ENCODE measurements around the gene ADARB2. TPM values are rescaled to one million over a fixed set of nuclear protein-coding genes. Genes with fewer than 3 reads are reported as not detected.

Gene ADARB2
- total and polyA plus RNA-seq, 4 donors: 0.55 to 0.70 (median 0.59) TPM; not detected in 1

DNA sequence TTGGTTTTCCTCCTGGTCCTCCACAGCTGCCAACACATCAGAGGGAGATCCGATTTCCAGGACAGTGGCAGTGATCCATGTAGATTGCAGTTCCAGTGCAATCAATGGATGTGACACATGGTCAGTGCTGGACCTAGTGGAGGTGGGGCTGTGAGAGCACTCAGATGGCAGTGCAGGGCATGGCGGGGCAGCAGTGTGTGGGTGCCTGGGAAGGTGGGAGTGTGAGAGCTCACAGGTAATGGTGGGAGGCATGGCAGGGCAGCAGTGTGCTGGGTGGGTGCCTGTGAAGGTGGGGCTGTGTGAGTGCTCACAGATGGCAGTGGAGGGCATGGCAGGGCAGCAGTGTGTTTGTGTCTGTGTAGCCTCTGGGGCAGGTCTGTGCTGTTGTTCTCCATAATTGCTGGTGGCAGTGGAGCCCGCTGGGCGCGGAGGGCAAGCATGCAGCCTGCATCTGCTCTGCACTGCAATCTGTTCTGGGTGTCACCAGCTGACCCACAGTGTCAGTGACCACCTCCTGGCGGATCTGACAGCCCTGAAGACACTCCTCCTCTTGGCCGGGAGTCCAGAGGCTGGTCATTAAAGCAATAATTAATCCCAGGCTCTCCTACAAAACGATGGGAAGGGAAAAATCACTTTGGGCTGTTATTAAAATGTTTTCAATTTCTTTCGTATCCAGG lies 8.6 kb upstream of the ADARB2 start:
- 60% methylated on average over 9 of the region's 9 CpGs for WGBS
- Histone ChIP-seq H3K4me1 (ENCODE audit: control insufficient read depth in 4 of 4, insufficient read depth in 4 of 4, low read length in 3 of 4) (no peaks in the 10 kb centered on the region), H3K27ac (ENCODE audit: low read depth in 1 of 2, low read length in 2 of 2) (no peak overlapping the region), H3K9ac (ENCODE audit: low read depth in 1 of 2, low read length in 2 of 2) (no peak overlapping the region), H3K9me3 (ENCODE audit: control insufficient read depth in 4 of 4, low read length in 3 of 4) (peaks cover 0 to 8% (median 5%) of the 10 kb centered on the region in 4 donors), H3K4me3 (ENCODE audit: low read depth in 1 of 3, low read length in 3 of 3) (no peak overlapping the region), H3K36me3 (ENCODE audit: control insufficient read depth in 4 of 4, insufficient read depth in 3 of 4, low read depth in 1 of 4, low read length in 3 of 4) (no peaks in the 10 kb centered on the region), H3K27me3 (ENCODE audit: control insufficient read depth in 4 of 4, insufficient read depth in 4 of 4, low read length in 3 of 4) (peaks cover 0 to 4% (median 2%) of the 10 kb centered on the region in 4 donors)
- TF ChIP-seq HNF4A (conservative IDR thresholded peaks at IDR 0.05) (no peak), FOXA1 (IDR thresholded peaks at IDR 0.05) (no peak), HNF4G (IDR thresholded peaks at IDR 0.05) (no peak), YY1 (IDR thresholded peaks at IDR 0.05) (no peak), RXRA (IDR thresholded peaks at IDR 0.05) (no peak), ATF3 (IDR thresholded peaks at IDR 0.05) (no peak), JUND (IDR thresholded peaks at IDR 0.05) (no peak), NR2F2 (IDR thresholded peaks at IDR 0.05) (no peak), FOXA2 (IDR thresholded peaks at IDR 0.05) (no peak), RAD21 (IDR thresholded peaks at IDR 0.05) (no peak)
- TF ChIP-seq, protein P1, sequence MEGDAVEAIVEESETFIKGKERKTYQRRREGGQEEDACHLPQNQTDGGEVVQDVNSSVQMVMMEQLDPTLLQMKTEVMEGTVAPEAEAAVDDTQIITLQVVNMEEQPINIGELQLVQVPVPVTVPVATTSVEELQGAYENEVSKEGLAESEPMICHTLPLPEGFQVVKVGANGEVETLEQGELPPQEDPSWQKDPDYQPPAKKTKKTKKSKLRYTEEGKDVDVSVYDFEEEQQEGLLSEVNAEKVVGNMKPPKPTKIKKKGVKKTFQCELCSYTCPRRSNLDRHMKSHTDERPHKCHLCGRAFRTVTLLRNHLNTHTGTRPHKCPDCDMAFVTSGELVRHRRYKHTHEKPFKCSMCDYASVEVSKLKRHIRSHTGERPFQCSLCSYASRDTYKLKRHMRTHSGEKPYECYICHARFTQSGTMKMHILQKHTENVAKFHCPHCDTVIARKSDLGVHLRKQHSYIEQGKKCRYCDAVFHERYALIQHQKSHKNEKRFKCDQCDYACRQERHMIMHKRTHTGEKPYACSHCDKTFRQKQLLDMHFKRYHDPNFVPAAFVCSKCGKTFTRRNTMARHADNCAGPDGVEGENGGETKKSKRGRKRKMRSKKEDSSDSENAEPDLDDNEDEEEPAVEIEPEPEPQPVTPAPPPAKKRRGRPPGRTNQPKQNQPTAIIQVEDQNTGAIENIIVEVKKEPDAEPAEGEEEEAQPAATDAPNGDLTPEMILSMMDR (IDR thresholded peaks at IDR 0.05; ENCODE audit: low read depth, low read length, missing input control): no peak
- TF ChIP-seq, protein P2, sequence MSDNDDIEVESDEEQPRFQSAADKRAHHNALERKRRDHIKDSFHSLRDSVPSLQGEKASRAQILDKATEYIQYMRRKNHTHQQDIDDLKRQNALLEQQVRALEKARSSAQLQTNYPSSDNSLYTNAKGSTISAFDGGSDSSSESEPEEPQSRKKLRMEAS (IDR thresholded peaks at IDR 0.05): no peak
- no peak for DNase-seq (ENCODE audit: low spot score)

GRCh38 chr10:1744524-1744923 lies 7.2 kb upstream of the ADARB2 start:
- WGBS: 84% methylated on average over 12 of the region's 12 CpGs
- peaks cover 0 to 3% (median 3%) of the 10 kb centered on the region in 4 donors for H3K9me3 ChIP-seq (ENCODE audit: control insufficient read depth in 4 of 4, low read length in 3 of 4)
- TF ChIP-seq RAD21 (IDR thresholded peaks at IDR 0.05) (no peak), HNF4G (IDR thresholded peaks at IDR 0.05) (no peak), TAF1 (conservative IDR thresholded peaks at IDR 0.05) (no peak), FOXA1 (IDR thresholded peaks at IDR 0.05) (no peak), JUND (IDR thresholded peaks at IDR 0.05) (no peak)
- TF ChIP-seq, protein P1 (IDR thresholded peaks at IDR 0.05; ENCODE audit: low read depth, low read length, missing input control): no peak
- DNase-seq (ENCODE audit: low spot score): no peak
- H3K27ac ChIP-seq (ENCODE audit: low read depth in 1 of 2, low read length in 2 of 2): no peak overlapping the region
- H3K4me3 ChIP-seq (ENCODE audit: low read depth in 1 of 3, low read length in 3 of 3): no peak overlapping the region
- no peaks in the 10 kb centered on the region for H3K36me3 ChIP-seq (ENCODE audit: control insufficient read depth in 4 of 4, insufficient read depth in 3 of 4, low read depth in 1 of 4, low read length in 3 of 4)
- no peaks in the 10 kb centered on the region for H3K4me1 ChIP-seq (ENCODE audit: control insufficient read depth in 4 of 4, insufficient read depth in 4 of 4, low read length in 3 of 4)
- no peak overlapping the region for H3K9ac ChIP-seq (ENCODE audit: low read depth in 1 of 2, low read length in 2 of 2)
- H3K27me3 ChIP-seq (ENCODE audit: control insufficient read depth in 4 of 4, insufficient read depth in 4 of 4, low read length in 3 of 4): peaks cover 0 to 13% (median 2%) of the 10 kb centered on the region in 4 donors

DNA sequence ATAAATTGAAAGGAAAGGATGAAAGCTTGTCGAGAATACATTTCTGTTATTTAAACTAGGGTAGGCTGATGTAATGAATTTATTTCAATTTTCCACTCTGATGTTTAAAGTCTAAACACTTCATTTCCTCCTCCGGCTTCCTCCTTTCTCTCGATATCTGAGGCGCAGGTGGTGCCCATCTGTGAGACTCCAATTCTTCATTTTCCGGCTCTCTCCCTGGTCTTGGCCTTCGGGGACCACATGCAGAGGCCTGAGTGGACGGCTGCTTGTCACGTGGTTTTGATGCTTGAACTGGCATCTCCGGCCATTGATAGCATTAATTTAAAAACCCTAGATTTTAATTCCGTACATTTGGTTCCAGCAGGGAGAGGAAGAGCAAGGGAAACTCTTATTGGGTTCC lies 5.8 kb upstream of the ADARB2 start:
- Histone ChIP-seq H3K36me3 (ENCODE audit: control insufficient read depth in 4 of 4, insufficient read depth in 3 of 4, low read depth in 1 of 4, low read length in 3 of 4) (no peaks in the 10 kb centered on the region), H3K27ac (ENCODE audit: low read depth in 1 of 2, low read length in 2 of 2) (no peak overlapping the region), H3K27me3 (ENCODE audit: control insufficient read depth in 4 of 4, insufficient read depth in 4 of 4, low read length in 3 of 4) (peaks cover 0 to 15% (median 2%) of the 10 kb centered on the region in 4 donors), H3K4me3 (ENCODE audit: low read depth in 1 of 3, low read length in 3 of 3) (no peak overlapping the region), H3K9ac (ENCODE audit: low read depth in 1 of 2, low read length in 2 of 2) (no peak overlapping the region), H3K4me1 (ENCODE audit: control insufficient read depth in 4 of 4, insufficient read depth in 4 of 4, low read length in 3 of 4) (no peaks in the 10 kb centered on the region), H3K9me3 (ENCODE audit: control insufficient read depth in 4 of 4, low read length in 3 of 4) (peaks cover 0 to 3% (median 0%) of the 10 kb centered on the region in 4 donors)
- 79% methylated on average over 10 of the region's 10 CpGs for WGBS
- no peak for DNase-seq (ENCODE audit: low spot score)
- TF ChIP-seq JUND (IDR thresholded peaks at IDR 0.05): no peak
- no peak for TF ChIP-seq FOXA1 (IDR thresholded peaks at IDR 0.05)
- TF ChIP-seq, protein P3, sequence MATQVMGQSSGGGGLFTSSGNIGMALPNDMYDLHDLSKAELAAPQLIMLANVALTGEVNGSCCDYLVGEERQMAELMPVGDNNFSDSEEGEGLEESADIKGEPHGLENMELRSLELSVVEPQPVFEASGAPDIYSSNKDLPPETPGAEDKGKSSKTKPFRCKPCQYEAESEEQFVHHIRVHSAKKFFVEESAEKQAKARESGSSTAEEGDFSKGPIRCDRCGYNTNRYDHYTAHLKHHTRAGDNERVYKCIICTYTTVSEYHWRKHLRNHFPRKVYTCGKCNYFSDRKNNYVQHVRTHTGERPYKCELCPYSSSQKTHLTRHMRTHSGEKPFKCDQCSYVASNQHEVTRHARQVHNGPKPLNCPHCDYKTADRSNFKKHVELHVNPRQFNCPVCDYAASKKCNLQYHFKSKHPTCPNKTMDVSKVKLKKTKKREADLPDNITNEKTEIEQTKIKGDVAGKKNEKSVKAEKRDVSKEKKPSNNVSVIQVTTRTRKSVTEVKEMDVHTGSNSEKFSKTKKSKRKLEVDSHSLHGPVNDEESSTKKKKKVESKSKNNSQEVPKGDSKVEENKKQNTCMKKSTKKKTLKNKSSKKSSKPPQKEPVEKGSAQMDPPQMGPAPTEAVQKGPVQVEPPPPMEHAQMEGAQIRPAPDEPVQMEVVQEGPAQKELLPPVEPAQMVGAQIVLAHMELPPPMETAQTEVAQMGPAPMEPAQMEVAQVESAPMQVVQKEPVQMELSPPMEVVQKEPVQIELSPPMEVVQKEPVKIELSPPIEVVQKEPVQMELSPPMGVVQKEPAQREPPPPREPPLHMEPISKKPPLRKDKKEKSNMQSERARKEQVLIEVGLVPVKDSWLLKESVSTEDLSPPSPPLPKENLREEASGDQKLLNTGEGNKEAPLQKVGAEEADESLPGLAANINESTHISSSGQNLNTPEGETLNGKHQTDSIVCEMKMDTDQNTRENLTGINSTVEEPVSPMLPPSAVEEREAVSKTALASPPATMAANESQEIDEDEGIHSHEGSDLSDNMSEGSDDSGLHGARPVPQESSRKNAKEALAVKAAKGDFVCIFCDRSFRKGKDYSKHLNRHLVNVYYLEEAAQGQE (IDR thresholded peaks at IDR 0.05): no peak
- TF ChIP-seq, protein P2 (IDR thresholded peaks at IDR 0.05): no peak
- no peak for TF ChIP-seq ATF3 (IDR thresholded peaks at IDR 0.05)
- TF ChIP-seq, protein P4, sequence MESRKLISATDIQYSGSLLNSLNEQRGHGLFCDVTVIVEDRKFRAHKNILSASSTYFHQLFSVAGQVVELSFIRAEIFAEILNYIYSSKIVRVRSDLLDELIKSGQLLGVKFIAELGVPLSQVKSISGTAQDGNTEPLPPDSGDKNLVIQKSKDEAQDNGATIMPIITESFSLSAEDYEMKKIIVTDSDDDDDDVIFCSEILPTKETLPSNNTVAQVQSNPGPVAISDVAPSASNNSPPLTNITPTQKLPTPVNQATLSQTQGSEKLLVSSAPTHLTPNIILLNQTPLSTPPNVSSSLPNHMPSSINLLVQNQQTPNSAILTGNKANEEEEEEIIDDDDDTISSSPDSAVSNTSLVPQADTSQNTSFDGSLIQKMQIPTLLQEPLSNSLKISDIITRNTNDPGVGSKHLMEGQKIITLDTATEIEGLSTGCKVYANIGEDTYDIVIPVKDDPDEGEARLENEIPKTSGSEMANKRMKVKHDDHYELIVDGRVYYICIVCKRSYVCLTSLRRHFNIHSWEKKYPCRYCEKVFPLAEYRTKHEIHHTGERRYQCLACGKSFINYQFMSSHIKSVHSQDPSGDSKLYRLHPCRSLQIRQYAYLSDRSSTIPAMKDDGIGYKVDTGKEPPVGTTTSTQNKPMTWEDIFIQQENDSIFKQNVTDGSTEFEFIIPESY (IDR thresholded peaks at IDR 0.05): no peak
- no peak for TF ChIP-seq HNF4G (IDR thresholded peaks at IDR 0.05)
- TF ChIP-seq FOXA2 (IDR thresholded peaks at IDR 0.05): no peak
- no peak for TF ChIP-seq NR2F2 (IDR thresholded peaks at IDR 0.05)
